Keratinocyte (primary cell): ENCODE results near the gene OR2AP1.

Experiments used
- CTCF ChIP-seq, 3 experiments: IDR thresholded peaks in 1 of 3; conservative IDR thresholded peaks in 1 of 3; optimal IDR thresholded peaks in 1 of 3; 2 replicates in 2 of 3; 3 replicates in 1 of 3; pipeline versions ENCODE3 to v1.5.1; 2011; ENCODE audit warnings: low read length in 3 of 3, mild to moderate bottlenecking in 3 of 3, moderate library complexity in 2 of 3, control low read depth in 1 of 3, inconsistent platforms in 1 of 3; ENCODE audit not compliant: insufficient read depth in 2 of 3; ENCODE audit errors: extremely low read depth in 1 of 3
- EZH2 ChIP-seq: IDR thresholded peaks from one replicate; pipeline ENCODE4 v1.6.1; 2012; ENCODE audit warnings: inconsistent platforms, mild to moderate bottlenecking, low read length, moderate library complexity

- TF ChIP-seq CTCF (optimal IDR thresholded peaks at IDR 0.05 in 1 of 3, IDR thresholded peaks at IDR 0.05 in 1 of 3, conservative IDR thresholded peaks at IDR 0.05 in 1 of 3; ENCODE audit: extremely low read depth in 1 of 3, insufficient read depth in 2 of 3, low read length in 3 of 3) = no peak
- no peak for TF ChIP-seq EZH2
Measured at GRCh38 chr12:55585817-55586216, 13.5 kb downstream of the OR2AP1 start.
